GM10266 (cell line): ENCODE data around the gene GALNTL6.

Experiments
- DNase-seq: peaks from one replicate; pipeline ENCODE4 v3.0.0; 2012; ENCODE audit errors: extremely low spot score
- CTCF ChIP-seq: IDR thresholded peaks from 2 replicates; pipeline ENCODE4 v1.5.1; 2012; ENCODE audit warnings: mild to moderate bottlenecking, low read depth; ENCODE audit not compliant: control insufficient read depth, insufficient read depth; ENCODE audit errors: missing control alignments

The GALNTL6 gene

GRCh38 chr4:172813359-172813923, 1000.2 kb downstream of the GALNTL6 start:
- no peak for TF ChIP-seq CTCF
- no peak for DNase-seq

GRCh38 chr4:172815499-172816164, 1002.4 kb downstream of the GALNTL6 start:
- no peak for TF ChIP-seq CTCF

DNA sequence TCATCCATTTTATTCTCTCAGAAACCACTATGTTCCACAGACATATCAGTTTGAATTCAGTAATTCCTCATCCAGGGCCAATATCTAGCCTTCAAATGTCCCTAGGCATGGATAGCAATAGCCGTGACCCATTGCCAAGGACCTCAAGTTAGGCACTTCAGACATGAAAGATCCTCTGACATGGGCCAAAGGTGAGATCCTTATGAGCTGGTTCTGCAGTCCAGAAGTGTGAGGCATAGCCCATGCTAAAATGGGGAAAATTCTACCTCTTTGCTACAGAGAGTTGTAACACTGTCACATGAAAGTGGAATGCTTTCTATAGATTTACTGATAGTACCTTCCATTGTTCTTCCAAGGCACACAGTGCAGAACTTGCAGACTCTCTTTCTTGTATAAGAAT, 1005.7 kb downstream of the GALNTL6 start:
- TF ChIP-seq CTCF, result no peak
- no peak for DNase-seq

More at GRCh38 chr4:172815499-172816164, 1002.4 kb downstream of the GALNTL6 start:
- DNase-seq, result no peak

DNA sequence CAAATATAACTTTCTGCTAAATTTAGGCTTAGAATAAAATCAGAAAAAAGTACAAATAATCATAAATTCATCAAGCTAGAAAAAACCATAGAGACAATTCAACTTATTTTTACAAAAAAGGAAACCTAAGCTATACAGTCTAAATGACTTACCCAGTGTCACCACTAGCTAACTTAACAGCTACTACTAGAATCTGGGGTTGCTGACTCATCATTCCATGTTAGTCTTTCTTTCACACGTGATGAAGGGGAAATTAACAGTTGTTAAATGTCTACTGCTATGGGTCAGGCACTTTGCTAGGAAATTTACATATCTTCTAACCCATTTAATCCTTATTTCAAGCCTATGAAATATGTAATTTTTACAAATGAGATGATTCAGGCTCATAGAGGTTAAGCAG, 1006.1 kb downstream of the GALNTL6 start:
- no peak for DNase-seq

GRCh38 chr4:172822331-172822730, 1009.1 kb downstream of the GALNTL6 start:
- TF ChIP-seq CTCF, result no peak
- no peak for DNase-seq

More for the DNA sequence above, 1006.1 kb downstream of the GALNTL6 start:
- no peak for TF ChIP-seq CTCF

- no peak for TF ChIP-seq CTCF
- DNase-seq, result no peak
Measured at GRCh38 chr4:172826346-172826745, 1013.1 kb downstream of the GALNTL6 start.

- no peak for TF ChIP-seq CTCF
- no peak for DNase-seq
Measured at GRCh38 chr4:172826861-172827260, 1013.7 kb downstream of the GALNTL6 start.
